Colonic mucosa (tissue), 4 donors: ENCODE results near the gene GSK3B. TPM values are rescaled to one million over a fixed set of nuclear protein-coding genes. Genes with fewer than 3 reads are reported as not detected.

ENCODE experiments used
- DNase-seq: peaks from one replicate; pipeline ENCODE4 v3.0.0-alpha.2; 2020
- H3K27ac ChIP-seq: fragments of 200-600 bp; one replicate; pipeline ENCODE4 v1.8.0; 2021
- H3K27me3 ChIP-seq: fragments of 200-600 bp; one replicate; pipeline ENCODE4 v1.8.0; 2021
- H3K36me3 ChIP-seq: fragments of 200-600 bp; one replicate; pipeline ENCODE4 v1.8.0; 2021
- H3K4me1 ChIP-seq: fragments of 200-600 bp; one replicate; pipeline ENCODE4 v1.8.0; 2021; ENCODE audit warnings: mild to moderate bottlenecking
- H3K4me3 ChIP-seq: fragments of 200-600 bp; one replicate; pipeline ENCODE4 v1.8.0; 2021
- H3K9ac ChIP-seq, 2 donors: one replicate each; pipeline ENCODE4 v1.7.0; 2013; ENCODE audit warnings: control low read depth in 2 of 2, low read depth in 2 of 2, low read length in 2 of 2
- H3K9me3 ChIP-seq: fragments of 200-600 bp; one replicate; pipeline ENCODE4 v1.8.0; 2021
- CTCF ChIP-seq: fragments of 200-600 bp; IDR thresholded peaks from one replicate; pipeline ENCODE4 v1.8.0; 2022; ENCODE audit warnings: antibody characterized with exemption, mild to moderate bottlenecking
- intact Hi-C: fragments of 100-400 bp; cut with DNase I; formaldehyde crosslinking; loops from one replicate; pipeline ENCODE4 v1.14.1; 2022
- total RNA-seq, 2 donors: library from RNA; stranded (reverse); fragmentation: NEBNext Ultra II Directional in 1 of 2; extraction: Animal tissue kit (Norgen Biotek cat#: 25700) in 1 of 2; gene quantifications; one replicate each; pipeline ENCODE4 v1.2.1, GENCODE V29; 2021
- donor health status: healthy.
- donor health status: DM: no; HTN: no; CAD: no.
- donor health status: DM: no; HTN: no; CAD: no.

Gene GSK3B
- total RNA-seq, 2 donors from 2014 or later = 34.4 to 43.6 TPM

GRCh38 chr3:119870512-119870911 lies 223.7 kb downstream of the GSK3B start:
- no peaks in the 10 kb centered on the region for H3K4me1 ChIP-seq
- no peaks in the 10 kb centered on the region for H3K27me3 ChIP-seq
- H3K27ac ChIP-seq = no peak overlapping the region
- no peak for TF ChIP-seq CTCF
- DNase-seq = no peak
- no peak overlapping the region for H3K9ac ChIP-seq
- no peaks in the 10 kb centered on the region for H3K9me3 ChIP-seq
- intact Hi-C loops = no loop called here
- no peaks in the 10 kb centered on the region for H3K36me3 ChIP-seq
- no peak overlapping the region for H3K4me3 ChIP-seq

- no peak overlapping the region for H3K9ac ChIP-seq
- no peak for DNase-seq
- TF ChIP-seq CTCF = no peak
- H3K27ac ChIP-seq = no peak overlapping the region
- peaks cover 8% of the 10 kb centered on the region for H3K36me3 ChIP-seq
- no peak overlapping the region for H3K4me3 ChIP-seq
- no peaks in the 10 kb centered on the region for H3K27me3 ChIP-seq
- no peaks in the 10 kb centered on the region for H3K9me3 ChIP-seq
- no peaks in the 10 kb centered on the region for H3K4me1 ChIP-seq
- intact Hi-C loops = no loop called here
Measured at GRCh38 chr3:119864476-119864875, 229.8 kb downstream of the GSK3B start.

- TF ChIP-seq CTCF = no peak
- DNase-seq = no peak
- peaks cover 8% of the 10 kb centered on the region for H3K36me3 ChIP-seq
- no peak overlapping the region for H3K27ac ChIP-seq
- H3K4me1 ChIP-seq = no peaks in the 10 kb centered on the region
- intact Hi-C loops = no loop called here
- H3K9me3 ChIP-seq = no peaks in the 10 kb centered on the region
- H3K9ac ChIP-seq = no peak overlapping the region
- H3K27me3 ChIP-seq = no peaks in the 10 kb centered on the region
- H3K4me3 ChIP-seq = no peak overlapping the region
Measured at GRCh38 chr3:119862616-119863015, 231.6 kb downstream of the GSK3B start.

GRCh38 chr3:119861681-119862080 lies 232.6 kb downstream of the GSK3B start:
- intact Hi-C loops = no loop called here
- Histone ChIP-seq H3K4me3 (no peak overlapping the region), H3K36me3 (peaks cover 14% of the 10 kb centered on the region), H3K9ac (no peak overlapping the region), H3K27ac (no peak overlapping the region), H3K27me3 (no peaks in the 10 kb centered on the region), H3K4me1 (no peaks in the 10 kb centered on the region), H3K9me3 (no peaks in the 10 kb centered on the region)
- no peak for TF ChIP-seq CTCF
- DNase-seq = no peak

- no peak for DNase-seq
- Histone ChIP-seq H3K9me3 (no peaks in the 10 kb centered on the region), H3K9ac (no peak overlapping the region), H3K27ac (no peak overlapping the region), H3K4me1 (no peaks in the 10 kb centered on the region), H3K27me3 (no peaks in the 10 kb centered on the region), H3K36me3 (peaks cover 14% of the 10 kb centered on the region), H3K4me3 (no peak overlapping the region)
- intact Hi-C loops = no loop called here
- TF ChIP-seq CTCF = no peak
Measured at GRCh38 chr3:119859728-119860127, 234.5 kb downstream of the GSK3B start.

GRCh38 chr3:119858957-119859356 lies 235.3 kb downstream of the GSK3B start:
- Histone ChIP-seq H3K36me3 (peaks cover 14% of the 10 kb centered on the region), H3K9me3 (no peaks in the 10 kb centered on the region), H3K9ac (no peak overlapping the region), H3K4me3 (no peak overlapping the region), H3K27ac (no peak overlapping the region), H3K4me1 (no peaks in the 10 kb centered on the region), H3K27me3 (no peaks in the 10 kb centered on the region)
- no peak for DNase-seq
- intact Hi-C loops = no loop called here
- TF ChIP-seq CTCF = no peak
